IPS DF 6.9 (cell line): ENCODE data around the gene BTNL8.
"Not testable (repeated sequence)": the region's sequence is repeated elsewhere in the genome, so short reads cannot be mapped to it uniquely, and the experiment has no call there.

ENCODE experiments used
- DNase-seq: peaks from one replicate; pipeline ENCODE4 v3.0.0-alpha.2; 2013; ENCODE audit warnings: low read depth, low spot score
- H3K27ac ChIP-seq: one replicate; pipeline ENCODE4 v1.5.1; 2013; ENCODE audit warnings: low read length, control low read depth
- H3K27me3 ChIP-seq: 2 replicates; pipeline ENCODE4 v1.6.1; 2013; ENCODE audit warnings: mild to moderate bottlenecking, low read length; ENCODE audit not compliant: control insufficient read depth, insufficient read depth
- H3K36me3 ChIP-seq: 2 replicates; pipeline ENCODE4 v1.6.1; 2013; ENCODE audit warnings: low read length; ENCODE audit not compliant: control insufficient read depth, insufficient read depth
- H3K4me1 ChIP-seq: 2 replicates; pipeline ENCODE4 v1.6.1; 2013; ENCODE audit warnings: low read length; ENCODE audit not compliant: control insufficient read depth, insufficient read depth
- H3K4me3 ChIP-seq: 2 replicates; pipeline ENCODE4 v1.5.1; 2013; ENCODE audit warnings: mild to moderate bottlenecking, low read length
- H3K9me3 ChIP-seq: 2 replicates; pipeline ENCODE4 v1.6.1; 2013; ENCODE audit warnings: low read length, inconsistent platforms; ENCODE audit not compliant: control insufficient read depth, insufficient read depth
- WGBS: extraction: QIAGEN DNeasy Blood & Tissue Kit; methylation state at CpG from one replicate; pipeline ENCODE4 v1.1.7; 2013; ENCODE audit warnings: mixed read lengths, missing lambda C conversion rate; ENCODE audit not compliant: insufficient read length, insufficient coverage; 5-methylcytosine and 5-hydroxymethylcytosine counted together

BTNL8 gene

GRCh38 chr5:180875860-180876426, 23.0 kb upstream of the BTNL8 start:
- Histone ChIP-seq H3K27me3 (no peaks in the 10 kb centered on the region), H3K4me3 (no peak overlapping the region), H3K4me1 (no peaks in the 10 kb centered on the region; the same call in 1 of the 2 replicates), H3K9me3 (no peaks in the 10 kb centered on the region), H3K27ac (no peak overlapping the region), H3K36me3 (no peaks in the 10 kb centered on the region)
- no peak for DNase-seq
- WGBS = no CpG with 5 or more reads among the region's 10 CpGs

- not testable (repeated sequence) for H3K27me3 ChIP-seq, H3K4me3 ChIP-seq, H3K9me3 ChIP-seq, H3K27ac ChIP-seq, H3K4me1 ChIP-seq, H3K36me3 ChIP-seq, DNase-seq
- WGBS = no CpG with 5 or more reads among the region's 11 CpGs
Observed at GRCh38 chr5:180885845-180886529, 13.0 kb upstream of the BTNL8 start.

- Histone ChIP-seq H3K4me3 (no peak overlapping the region), H3K4me1 (no peaks in the 10 kb centered on the region; the same call in 1 of the 2 replicates), H3K27me3 (no peaks in the 10 kb centered on the region), H3K9me3 (no peaks in the 10 kb centered on the region), H3K27ac (no peak overlapping the region), H3K36me3 (no peaks in the 10 kb centered on the region)
- no peak for DNase-seq
- WGBS = no CpG with 5 or more reads among the region's 7 CpGs
Observed at GRCh38 chr5:180889381-180889780, 9.6 kb upstream of the BTNL8 start.

GRCh38 chr5:180895330-180895729, 3.6 kb upstream of the BTNL8 start:
- H3K9me3 ChIP-seq, H3K4me3 ChIP-seq, H3K4me1 ChIP-seq, H3K36me3 ChIP-seq, H3K27me3 ChIP-seq, H3K27ac ChIP-seq, DNase-seq: not testable (repeated sequence)
- WGBS = no CpG with 5 or more reads among the region's 1 CpG

DNA sequence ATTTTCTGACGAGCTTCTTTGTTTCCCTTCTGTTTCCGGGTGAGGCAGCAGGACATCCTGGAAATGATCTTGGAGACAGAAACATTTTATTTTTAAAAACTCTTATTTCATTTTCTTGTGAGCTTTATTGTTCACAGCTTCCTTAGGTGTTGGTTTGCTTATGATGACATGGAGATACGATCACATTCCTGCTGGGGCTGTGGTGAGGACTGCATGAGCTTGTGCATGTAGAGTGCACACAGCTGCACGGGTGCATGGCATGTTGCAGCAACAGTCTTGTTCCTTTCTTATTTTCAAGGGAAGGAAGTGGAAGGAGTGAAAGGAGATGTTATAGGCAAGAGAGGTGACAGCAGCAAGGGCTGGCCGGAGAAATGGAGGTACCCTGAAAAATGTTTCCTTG, 1.2 kb downstream of the BTNL8 start:
- Histone ChIP-seq H3K4me3 (no peak overlapping the region), H3K27me3 (no peaks in the 10 kb centered on the region), H3K36me3 (no peaks in the 10 kb centered on the region), H3K27ac (no peak overlapping the region), H3K9me3 (no peaks in the 10 kb centered on the region), H3K4me1 (no peaks in the 10 kb centered on the region)
- WGBS = no CpG with 5 or more reads among the region's 5 CpGs
- no peak for DNase-seq

- no CpG with 5 or more reads among the region's 7 CpGs for WGBS
- no peak for DNase-seq
- Histone ChIP-seq H3K9me3 (no peaks in the 10 kb centered on the region), H3K4me1 (no peaks in the 10 kb centered on the region), H3K36me3 (no peaks in the 10 kb centered on the region), H3K27me3 (no peaks in the 10 kb centered on the region), H3K27ac (no peak overlapping the region), H3K4me3 (no peak overlapping the region)
Observed at GRCh38 chr5:180901319-180902009, 2.5 kb downstream of the BTNL8 start.

- Histone ChIP-seq H3K27ac (no peak overlapping the region), H3K9me3 (no peaks in the 10 kb centered on the region), H3K27me3 (no peaks in the 10 kb centered on the region), H3K36me3 (no peaks in the 10 kb centered on the region), H3K4me3 (no peak overlapping the region), H3K4me1 (0 out of 2 replicates have a peak, but pooled peaks cover 4% of the 10 kb centered on the region)
- DNase-seq = no peak
- no CpG with 5 or more reads among the region's 9 CpGs for WGBS
Observed at GRCh38 chr5:180908400-180908799, 9.4 kb downstream of the BTNL8 start.

DNA sequence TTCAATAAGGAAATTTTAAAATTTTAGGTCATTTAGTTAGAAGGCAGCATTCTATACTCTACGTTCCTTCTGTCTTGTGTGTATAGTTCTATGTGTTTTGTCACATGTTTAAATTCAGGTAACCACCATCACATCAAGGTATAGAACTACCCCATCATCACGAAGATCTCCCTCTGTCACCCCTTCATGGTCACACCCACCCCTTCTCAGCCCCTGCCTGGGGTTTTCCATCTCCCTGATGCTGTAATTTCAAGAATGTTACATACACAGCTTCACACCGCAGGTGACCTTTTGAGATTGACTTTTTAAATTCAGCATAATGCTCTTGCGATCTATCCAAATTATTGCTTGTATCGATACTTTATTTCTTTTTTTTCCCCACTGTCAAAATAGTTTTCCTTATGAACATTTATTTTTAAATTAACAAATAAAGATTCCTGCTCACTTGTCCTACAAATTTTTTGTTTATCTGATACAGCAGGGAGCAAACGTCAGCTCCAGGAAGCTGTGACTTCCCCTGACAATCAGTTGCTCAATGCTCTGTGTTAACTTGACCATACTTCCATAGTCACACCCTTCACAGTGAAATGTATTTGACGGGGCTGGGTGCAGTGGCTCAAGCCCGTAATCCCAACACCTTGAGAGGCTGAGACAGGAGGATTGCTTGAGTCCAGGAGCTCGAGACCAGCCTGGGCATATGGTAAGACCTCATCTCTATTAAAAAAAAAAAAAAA, 10.2 kb downstream of the BTNL8 start:
- Histone ChIP-seq H3K27ac (no peak overlapping the region), H3K9me3 (no peaks in the 10 kb centered on the region), H3K36me3 (no peaks in the 10 kb centered on the region), H3K4me3 (no peak overlapping the region), H3K4me1 (0 out of 2 replicates have a peak, but pooled peaks cover 4% of the 10 kb centered on the region), H3K27me3 (no peaks in the 10 kb centered on the region)
- no peak for DNase-seq
- WGBS = no CpG with 5 or more reads among the region's 9 CpGs

DNA sequence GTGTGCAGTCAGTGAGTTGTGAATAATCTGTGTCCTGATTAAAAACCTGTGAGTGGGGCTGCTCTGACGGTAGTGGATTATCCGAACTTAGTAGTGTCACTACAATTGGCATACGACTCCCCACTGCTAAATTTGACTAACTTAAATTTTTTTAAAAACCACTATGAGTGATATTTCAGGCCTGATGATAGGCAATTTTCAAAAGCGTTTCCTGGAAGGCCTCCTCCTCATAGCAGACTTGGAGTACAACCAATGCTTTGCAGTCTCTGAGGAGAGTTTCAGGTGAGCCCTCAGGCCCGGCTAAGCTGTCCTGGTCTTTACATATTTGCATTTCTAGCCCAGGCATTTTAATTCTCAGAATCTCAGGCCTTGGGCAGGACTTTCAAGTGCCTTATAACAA, 10.8 kb downstream of the BTNL8 start:
- no peaks in the 10 kb centered on the region for H3K9me3 ChIP-seq
- H3K27me3 ChIP-seq = no peaks in the 10 kb centered on the region
- no CpG with 5 or more reads among the region's 5 CpGs for WGBS
- H3K27ac ChIP-seq = no peak overlapping the region
- no peak overlapping the region for H3K4me3 ChIP-seq
- 0 out of 2 replicates have a peak, but pooled peaks cover 4% of the 10 kb centered on the region for H3K4me1 ChIP-seq
- no peaks in the 10 kb centered on the region for H3K36me3 ChIP-seq
- DNase-seq = no peak

DNA sequence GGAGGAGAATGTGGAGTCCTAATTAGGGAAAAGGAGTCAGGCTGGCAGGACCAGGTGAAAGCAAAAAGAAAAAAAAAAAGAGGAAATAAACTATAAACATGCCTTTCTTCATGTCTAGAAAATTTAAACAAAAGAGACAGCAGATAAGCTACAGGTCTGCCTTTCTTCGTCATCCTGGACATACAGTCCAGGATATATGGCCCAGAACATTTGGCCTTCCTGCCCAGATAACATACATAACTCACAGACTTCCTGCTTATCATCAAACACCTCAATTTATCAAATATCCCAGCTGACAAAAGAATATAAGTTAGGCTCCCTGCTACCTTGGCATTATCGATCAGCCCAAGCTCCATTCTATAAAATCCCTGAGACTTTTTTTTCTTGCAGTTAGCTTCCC, 11.2 kb downstream of the BTNL8 start:
- H3K4me3 ChIP-seq = no peak overlapping the region
- H3K27ac ChIP-seq = no peak overlapping the region
- DNase-seq = no peak
- 0 out of 2 replicates have a peak, but pooled peaks cover 4% of the 10 kb centered on the region for H3K4me1 ChIP-seq
- H3K36me3 ChIP-seq = no peaks in the 10 kb centered on the region
- no CpG with 5 or more reads among the region's 2 CpGs for WGBS
- no peaks in the 10 kb centered on the region for H3K9me3 ChIP-seq
- H3K27me3 ChIP-seq = no peaks in the 10 kb centered on the region
